ENCODE data around the gene POLR2J.
"Not testable (repeated sequence)": the region's sequence is repeated elsewhere in the genome, so short reads cannot be mapped to it uniquely, and the experiment has no call there.

The POLR2J gene

DNA sequence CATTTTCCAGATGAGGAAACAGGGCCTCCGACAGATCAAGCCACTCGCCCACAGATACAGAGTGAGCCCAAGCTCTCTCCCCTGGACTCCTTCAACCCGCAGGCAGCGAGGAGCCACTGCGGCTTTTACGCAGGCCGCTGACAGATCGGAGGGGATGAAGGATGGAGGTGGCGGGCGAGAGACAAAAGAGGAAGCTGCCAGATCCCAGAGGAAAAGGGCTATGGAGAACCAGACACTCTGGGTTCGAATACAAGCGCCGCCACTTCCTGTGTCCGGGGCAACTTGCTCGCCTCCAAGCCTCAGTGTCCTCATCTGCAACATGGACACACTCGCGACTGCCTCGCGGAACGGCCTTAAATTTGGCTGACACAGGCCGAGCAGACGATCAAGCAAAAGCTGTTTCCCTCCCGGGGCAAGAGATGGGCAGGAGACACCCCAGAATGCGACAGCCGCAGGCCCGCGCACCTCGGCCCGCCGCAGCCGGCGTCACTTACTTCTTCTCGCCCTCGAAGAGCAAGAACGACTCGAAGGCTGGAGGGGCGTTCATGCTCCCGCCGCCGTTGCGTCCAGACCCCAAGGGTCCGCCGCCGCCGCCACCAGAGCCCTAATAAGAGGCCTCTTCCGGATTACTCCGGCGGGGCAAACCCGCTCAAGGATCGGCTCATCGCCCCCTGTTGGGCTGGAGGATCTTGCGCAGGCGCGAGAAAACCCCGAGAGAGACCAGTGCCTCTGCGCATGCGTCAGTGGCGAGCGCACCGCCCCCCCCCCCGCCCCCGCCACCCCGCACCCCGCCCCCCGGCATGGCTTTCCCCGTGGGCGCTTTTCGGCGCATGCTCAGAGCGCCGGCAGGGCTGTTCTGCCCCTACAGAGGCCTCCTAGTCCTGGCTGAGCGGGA, at the start of gene POLR2J:
Gene POLR2J (minus strand): TSS at position 609 of the 895 bp plus-strand sequence. CDS start 62 bp downstream, at position 547.
- peak; percentile 35 to 48 for DNase-seq (ENCODE audit: low read depth in 2 of 2)

DNA sequence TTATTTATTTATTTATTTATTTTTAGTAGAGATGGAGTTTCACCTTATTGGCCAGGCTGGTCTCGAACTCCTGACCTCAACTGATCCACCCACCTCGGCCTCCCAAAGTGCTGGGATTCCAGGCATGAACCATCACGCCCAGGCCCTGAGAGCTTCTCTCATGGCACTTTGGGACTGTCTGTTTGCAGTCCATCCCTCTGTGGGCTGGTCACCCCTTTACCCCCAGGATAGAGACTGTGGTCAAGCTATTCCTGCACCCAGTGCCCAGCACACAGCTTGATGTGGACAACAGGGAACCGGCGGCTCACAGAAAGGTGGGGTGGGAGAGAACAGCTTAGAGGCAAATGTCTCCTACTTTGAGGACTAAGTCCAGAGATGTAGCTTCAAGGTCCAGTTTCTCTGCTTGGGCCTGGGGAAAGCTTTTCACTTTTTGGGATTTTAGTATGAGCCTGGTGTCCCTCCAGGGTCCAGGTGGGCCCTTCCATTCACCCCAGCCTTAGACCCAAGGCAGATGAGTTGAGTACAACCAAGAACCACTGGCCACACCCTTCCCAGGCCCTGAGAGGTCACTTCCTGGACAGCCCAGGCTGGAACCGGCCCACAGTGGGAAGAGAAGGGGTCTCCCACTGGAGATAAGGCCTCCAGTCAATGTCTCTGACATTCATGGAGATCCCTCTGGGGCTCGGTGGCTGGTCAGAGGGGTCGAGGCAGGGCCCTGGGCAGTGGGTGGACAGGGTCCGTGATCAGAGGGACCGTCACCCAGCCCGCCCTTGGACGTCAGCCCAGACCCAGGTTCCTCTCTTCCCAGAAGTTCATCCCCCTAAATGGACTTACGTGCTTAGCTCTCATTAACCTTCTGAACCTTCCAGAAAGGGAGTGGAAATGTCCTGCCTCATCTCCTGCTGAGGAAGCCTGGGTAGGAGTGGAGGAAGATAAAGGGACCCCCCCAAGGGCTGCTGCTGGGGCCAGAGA, 49.4 kb upstream of the POLR2J start:
- not testable (repeated sequence) for DNase-seq (ENCODE audit: low read depth in 2 of 2)

DNA sequence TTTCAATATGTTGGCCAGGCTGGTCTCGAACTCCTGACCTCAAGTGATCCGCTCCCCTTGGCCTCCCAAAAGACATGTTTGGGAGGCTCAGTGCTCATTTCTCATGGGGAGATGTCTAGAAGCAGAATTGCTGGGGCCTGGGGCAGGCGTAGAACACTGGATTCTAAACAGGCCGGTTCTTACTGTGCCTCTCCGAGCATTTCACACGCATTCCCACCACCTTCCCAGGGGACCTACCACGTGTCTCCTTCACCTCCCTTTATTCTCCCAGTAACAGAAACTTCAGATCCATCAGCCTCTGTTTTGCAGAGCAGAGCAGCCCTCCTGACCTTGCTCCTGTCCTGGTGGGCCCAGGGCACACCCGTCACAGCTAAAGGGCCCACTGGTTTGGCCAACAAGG, 48.5 kb upstream of the POLR2J start:
- DNase-seq (ENCODE audit: low read depth in 2 of 2), result not testable (repeated sequence)

DNA sequence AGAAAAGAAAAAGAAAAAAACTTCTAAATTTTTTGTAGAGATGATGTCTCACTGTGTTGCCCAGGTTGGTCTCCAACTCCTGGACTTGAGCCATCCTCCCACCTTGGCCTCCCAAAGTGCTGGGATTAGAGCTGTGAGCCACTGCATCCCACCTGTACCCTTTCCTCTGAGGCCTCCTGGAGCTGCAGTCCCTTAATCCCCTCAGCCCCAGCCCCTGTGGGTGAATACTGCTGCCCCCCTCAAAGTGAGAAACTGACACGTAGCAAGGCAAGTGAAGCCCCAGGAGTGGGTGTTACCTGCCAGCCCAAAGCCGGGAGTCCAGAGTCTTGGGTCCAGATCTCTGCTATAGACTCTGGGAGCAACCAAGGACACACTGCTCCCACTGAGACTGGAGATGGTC, 46.1 kb upstream of the POLR2J start:
- DNase-seq (ENCODE audit: low read depth in 2 of 2), result not testable (repeated sequence)

DNA sequence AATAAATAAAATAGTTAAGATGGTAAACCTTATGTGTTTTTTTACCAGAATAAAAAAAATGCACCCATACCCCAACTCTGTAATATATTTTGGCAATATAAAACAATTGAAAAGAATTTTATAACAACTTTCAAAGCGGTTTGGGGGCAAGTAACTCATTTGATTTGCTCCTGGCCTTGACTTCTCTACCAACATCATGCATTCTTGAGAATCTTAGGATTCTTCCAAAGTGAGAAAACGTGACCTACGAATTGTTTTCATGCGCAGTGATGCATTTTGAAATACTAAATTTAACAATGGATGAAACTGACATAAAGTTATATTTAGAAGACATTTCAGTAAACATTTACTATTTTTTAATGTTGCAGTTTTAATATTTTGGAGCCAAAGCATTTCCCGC, 42.1 kb upstream of the POLR2J start:
- not testable (repeated sequence) for DNase-seq (ENCODE audit: low read depth in 2 of 2)

DNA sequence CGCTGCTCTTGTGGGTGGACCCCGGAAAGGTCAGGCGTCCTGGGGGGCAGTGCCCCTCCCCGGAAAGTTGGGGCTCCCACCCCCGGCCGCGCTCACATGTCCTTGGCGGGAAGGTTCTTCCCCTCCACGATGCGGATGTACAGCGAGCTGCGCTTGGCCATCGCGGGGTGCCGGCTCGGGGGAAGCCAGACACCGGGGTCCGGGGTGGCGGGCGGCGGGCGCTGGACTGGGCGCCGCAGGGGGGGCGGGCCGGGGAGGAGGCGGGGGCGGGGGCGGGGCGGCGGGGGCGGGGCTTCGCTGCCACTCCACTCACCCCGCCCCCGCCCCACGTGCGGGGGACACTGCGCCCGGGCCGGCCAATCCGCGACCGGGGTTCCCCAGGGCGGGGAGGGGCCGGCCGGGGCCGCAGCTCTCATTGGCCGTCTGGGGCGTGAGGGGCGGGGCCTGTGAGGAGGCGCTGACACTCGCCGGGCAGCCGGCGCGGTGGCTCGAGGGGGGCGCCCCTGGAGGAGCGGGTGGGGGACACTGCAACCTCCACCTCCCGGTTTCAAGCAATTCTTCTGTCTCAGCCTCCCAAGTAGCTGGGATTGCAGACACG, 38.9 kb upstream of the POLR2J start, which contains the start of gene RASA4B:
Gene RASA4B (minus strand): TSS at position 228 of the 598 bp plus-strand sequence. CDS start 67 bp downstream, at position 161.
- DNase-seq (ENCODE audit: low read depth in 2 of 2), result not testable (repeated sequence)

DNA sequence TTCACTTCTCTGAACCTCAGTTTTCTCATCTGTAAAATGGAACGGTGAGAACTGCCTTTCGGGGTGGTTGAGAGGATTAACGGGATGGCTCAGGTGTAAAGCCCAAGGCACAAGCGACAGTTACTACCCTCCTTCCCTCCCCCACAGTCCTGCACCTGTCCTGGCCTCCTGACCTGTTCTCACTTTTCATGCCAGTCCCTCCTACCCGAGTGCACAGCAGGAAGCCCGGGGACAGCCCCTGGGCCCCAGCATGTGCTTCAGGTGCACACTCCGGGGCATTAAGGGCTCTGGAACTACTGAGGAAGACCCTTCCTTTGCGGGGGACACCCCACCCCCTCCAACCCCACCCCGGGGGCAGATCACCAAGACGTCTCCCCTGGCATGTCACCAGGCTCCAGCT, 38.2 kb upstream of the POLR2J start:
- DNase-seq (ENCODE audit: low read depth in 2 of 2), result not testable (repeated sequence)

DNA sequence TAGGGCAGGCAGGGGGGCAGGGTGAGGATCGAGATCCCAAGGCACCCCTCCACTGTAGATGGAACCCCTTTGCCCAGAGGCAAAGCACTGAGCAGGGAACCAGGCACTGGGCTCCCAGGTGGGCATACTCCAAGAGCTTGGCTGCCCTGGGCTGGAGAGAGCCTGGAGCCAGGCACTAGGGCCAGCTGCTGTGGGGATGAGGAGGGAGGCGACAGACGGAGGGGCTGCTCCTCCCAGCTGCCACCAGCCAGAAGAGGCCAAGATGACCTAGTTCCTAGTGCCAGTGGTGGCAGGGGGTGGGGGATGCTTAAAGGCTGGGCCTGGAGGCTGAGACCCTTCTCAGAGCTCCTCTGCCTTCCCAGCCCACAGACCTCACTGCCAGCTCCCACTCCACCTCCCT, 37.2 kb upstream of the POLR2J start:
- DNase-seq (ENCODE audit: low read depth in 2 of 2), result not testable (repeated sequence)

DNA sequence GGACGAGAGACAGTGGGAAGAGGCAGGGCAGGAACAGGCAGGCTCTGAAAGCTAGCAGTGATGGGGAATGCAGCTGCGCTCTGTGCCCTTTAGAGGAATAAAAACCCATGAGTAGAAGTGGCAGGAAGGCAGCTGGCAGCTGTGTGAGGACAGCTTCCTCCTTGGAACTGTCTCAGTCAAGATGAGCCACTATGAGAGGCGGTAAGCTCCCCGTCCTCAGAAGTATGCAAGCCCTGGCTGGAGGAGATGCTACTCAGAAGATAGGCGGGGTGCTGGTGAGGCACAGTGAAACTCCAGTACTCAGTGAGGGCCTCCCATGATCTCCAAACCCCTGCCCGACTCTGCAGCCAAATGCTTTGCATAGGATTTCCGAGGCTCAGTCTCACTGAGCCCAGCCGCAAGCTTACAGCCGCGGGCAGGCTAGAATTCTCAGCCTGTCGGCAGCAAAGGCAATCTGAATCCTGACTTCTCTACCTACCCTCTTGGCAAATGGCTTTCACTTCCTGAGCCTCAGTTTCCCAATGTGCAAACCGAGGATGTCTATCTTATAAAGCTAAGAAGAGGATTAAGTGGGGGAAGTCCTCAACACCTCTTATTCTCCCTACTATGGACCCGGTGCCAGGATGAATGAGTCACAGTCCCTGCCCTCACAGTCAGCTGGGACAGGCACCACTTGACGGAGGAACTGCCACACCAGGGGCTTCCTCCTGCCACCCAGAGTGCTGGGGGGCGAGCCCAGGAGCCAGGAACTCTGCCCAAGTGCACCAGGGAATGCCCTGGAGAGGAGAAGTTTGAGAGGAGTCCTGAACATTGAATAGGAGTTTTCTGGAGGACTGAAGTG, 36.4 kb upstream of the POLR2J start:
- DNase-seq (ENCODE audit: low read depth in 2 of 2), result not testable (repeated sequence)

DNA sequence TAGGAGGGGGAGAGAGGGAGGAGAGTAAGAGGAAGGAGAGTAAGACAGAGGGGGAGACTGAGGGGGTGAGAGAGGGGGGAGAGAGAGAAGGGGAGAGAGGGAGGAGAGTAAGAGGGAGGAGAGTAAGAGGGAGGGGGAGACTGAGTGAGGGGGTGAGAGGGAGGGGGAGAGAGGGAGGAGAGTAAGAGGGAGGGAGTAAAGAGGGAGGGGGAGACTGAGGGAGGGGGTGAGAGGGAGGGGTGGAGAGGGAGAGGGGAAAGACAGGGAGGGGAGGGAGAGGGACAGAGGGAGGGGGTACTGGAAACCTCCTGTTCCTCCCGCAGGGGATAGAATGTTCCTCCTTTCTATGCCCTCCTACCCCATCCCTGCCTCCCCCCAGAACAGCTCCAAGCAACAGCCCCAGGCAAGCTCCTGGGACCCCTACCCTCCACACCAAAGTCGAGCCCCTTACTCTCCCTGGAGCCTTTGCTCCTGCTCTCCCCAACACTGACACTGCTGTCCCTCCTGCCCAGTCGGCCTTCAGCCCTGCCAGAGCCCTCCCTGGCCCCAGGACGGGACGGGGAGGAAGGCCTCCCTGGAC, 34.0 kb upstream of the POLR2J start:
- DNase-seq (ENCODE audit: low read depth in 2 of 2), result peak; percentile 80 to 87

DNA sequence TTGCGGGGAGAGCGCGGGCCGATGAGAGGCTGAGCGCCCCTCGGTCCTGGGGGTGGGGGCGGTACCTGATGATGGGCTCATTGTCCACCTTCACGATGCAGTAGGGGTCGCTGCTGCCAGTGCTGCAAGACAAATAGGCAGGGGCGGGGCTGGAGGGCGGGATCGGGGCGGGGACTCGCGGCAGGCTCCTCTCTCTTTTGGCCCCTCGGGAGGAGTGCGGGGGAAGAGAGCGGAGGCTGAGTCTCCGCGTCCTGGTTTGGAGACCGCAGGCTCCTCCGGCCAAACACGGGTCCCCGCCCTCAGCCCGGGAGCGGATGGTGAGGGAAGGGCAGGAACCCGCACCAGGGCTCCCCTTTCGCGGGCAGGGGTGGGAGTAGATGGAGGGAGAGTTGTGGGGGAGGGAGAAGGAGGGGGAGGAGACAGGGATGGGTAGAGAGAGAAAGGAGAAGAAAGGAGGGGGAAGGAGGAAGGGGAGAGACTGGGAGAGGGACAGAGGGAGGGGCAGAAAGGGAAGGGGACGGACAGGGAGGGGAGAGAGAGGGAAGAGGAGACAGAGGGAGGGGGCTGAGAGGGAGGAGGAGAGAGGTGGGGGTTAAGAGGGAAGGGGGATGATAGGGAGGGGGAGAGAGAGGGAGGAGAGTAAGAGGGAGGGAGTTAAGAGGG, 33.3 kb upstream of the POLR2J start:
- not testable (repeated sequence) for DNase-seq (ENCODE audit: low read depth in 2 of 2)

DNA sequence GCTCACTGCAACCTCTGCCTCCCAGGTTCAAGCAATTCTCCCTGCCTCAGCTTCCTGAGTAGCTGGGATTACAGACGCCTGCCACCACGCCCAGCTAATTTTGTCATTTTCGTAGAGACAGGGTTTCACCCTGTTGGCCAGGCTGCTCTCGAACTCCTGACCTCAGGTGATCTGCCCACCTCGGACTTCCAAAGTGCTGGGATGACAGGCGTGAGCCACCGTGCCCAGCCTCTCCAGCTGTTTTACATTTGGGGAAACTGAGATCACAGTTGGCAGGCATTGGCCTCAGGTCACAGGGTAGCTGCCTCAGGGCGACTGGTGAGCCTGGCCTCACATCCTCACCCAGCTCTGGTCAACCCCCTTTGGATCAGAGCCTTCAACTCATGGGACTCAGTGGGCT, 31.9 kb upstream of the POLR2J start:
- not testable (repeated sequence) for DNase-seq (ENCODE audit: low read depth in 2 of 2)

DNA sequence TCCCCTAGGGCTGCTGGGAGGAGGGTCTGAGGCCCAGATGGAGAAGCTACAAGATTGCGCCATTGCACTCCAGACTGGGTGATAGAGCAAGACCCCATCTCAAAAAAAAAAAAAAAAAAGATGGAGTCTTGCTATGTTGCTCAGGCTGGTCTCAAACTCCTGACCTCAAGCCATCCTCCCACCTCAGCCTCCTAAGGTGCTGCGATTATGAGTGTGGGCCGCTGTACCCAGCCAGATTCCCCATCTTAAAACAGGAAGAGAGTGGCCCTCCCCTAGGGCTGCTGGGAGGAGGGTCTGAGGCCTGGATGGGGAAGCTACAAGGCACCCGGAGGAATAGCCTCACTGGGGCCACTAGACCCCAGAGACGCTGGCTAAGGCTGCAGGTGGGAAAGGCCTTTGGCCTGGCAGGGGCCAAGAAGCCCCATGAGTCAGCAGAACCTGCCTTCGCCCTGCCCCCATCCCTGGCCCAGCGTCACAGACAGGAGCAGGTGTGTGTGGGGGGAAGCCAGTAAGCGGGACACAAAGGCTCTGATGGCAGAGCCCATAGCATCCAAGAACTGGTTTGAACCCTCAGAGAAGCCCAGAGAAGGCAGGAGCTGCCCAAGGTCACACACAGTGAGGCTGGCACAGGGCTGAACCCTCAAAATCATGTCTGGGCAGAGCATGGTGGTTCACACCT, 28.8 kb upstream of the POLR2J start:
- DNase-seq (ENCODE audit: low read depth in 2 of 2), result not testable (repeated sequence)

DNA sequence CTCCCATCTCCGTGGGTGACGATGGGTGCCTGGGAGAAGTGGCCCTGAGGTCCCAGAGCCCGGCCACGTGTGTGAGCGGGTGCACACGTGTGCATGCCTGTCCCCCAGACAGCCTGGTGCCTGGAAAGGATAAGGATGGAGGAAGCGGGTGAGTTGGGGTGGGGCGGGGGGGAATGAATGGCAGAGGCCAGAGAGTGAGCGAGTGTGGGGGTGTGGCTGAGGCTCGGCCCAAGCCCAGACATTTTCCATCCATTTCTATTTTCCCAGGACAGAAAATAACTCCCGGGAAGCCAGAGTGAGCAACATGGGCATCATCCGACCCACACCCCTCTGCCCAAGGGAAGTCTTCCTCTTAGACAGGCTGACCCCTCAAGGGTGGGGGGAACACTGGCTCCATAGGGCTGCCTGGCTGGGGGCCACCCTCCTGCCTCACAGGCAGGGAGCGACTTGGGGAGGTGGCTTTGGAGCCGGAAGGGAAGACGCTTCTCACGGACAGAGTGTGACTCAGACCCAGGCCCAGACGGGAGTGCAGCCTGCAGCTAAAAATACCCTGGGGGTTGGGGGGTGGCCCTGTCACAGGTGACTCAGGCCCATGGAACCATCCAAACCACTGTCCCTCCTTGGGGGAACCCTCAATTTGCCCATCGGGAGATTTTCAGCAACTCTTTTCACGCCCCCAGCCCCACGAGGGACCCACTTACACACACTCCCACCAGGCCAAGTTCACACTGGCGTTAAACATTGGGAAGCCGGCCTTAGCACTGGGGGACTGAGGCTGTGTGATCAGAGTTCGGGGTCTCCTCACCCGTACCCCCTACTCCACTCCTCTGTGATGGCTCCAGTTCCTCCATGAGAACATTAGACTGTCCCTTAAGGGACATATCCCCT, 26.8 kb upstream of the POLR2J start:
- not testable (repeated sequence) for DNase-seq (ENCODE audit: low read depth in 2 of 2)

DNA sequence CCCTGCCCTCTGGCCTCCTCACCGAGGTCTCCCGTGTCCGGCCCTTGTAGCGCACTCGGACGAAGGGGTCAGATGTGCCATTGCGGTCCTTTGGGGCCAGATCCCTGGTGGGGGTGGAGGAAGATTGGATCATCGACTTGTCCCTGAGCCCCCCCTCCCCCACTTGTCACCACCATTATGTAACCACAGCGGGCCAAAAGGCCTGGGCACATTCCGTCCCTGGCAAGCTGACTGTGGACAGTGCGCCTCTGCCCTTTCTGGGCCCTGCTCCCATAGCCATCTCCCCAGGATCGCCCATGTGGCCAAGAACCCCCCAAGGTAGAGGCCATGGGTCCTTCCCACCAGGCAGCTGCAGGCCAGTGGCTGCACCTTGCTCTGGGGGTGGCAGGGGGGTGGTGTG, 24.4 kb upstream of the POLR2J start:
- not testable (repeated sequence) for DNase-seq (ENCODE audit: low read depth in 2 of 2)

DNA sequence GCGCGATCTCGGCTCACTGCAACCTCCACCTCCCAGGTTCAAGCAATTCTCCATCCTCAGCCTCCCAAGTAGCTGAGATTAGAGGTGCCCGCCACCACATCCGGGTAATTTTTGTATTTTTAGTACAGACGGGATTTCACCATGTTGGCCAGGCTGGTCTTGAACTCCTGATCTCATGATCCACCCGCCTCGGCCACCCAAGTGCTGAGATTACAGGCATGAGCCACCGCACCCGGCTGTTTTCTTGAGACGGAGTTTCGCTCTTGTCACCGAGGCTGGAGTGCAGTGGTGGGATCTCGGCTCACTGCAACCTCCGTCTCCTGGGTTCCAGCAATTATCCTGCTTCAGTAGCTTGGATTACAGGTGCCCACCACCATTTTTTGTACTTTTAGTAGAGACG, 19.6 kb upstream of the POLR2J start:
- not testable (repeated sequence) for DNase-seq (ENCODE audit: low read depth in 2 of 2)

DNA sequence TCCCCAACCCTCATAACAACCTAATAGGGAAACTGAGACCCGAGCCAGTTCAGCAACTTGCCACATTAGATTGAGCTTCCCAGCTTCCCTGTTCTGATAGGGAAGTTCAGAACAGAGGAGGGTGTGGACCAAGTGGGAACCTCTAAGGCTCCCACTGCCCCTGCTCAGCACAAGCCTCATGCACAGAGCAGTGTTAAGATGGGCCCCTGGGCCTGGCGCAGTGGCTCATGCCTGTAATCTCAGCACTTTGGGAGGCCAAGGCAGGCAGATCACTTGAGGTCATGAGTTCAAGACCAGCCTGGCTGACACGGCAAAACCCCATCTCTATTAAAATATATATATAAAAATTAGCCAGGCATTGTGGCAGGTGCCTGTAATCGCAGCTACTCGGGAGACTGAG, 18.6 kb upstream of the POLR2J start:
- DNase-seq (ENCODE audit: low read depth in 2 of 2), result not testable (repeated sequence)

DNA sequence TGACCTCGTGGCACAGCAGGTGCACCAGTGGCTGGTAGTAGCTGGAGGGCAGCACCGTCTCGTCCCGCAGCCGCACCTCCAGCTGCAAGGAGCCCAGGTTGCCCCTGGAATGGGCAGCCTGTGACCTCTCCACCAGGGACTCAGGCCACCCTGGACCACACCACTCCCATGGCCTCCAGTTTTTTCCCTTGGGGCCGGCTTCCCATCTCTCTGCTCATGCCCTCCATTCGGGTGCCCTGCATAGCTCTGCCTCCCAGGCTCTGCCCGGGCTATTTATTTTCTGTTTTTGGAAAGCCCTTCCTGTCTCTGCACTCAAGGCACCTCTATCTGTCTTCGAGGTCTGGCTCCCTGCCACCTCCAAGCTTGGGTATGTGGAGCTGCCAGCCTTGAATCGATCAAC, 18.1 kb upstream of the POLR2J start:
- DNase-seq (ENCODE audit: low read depth in 2 of 2), result not testable (repeated sequence)

Measured in fibroblast of skin of left biceps (primary cell).